GM20431 (cell line): ENCODE measurements around the gene C8A.

ENCODE experiments used
- in situ Hi-C: fragments of 300-500 bp; cut with MseI, MboI; formaldehyde crosslinking; loops from one replicate; pipeline ENCODE4 v1.15.0; 2020; ENCODE audit warnings: low sequenced_read_pairs; ENCODE audit not compliant: unreplicated experiment

Gene C8A

DNA sequence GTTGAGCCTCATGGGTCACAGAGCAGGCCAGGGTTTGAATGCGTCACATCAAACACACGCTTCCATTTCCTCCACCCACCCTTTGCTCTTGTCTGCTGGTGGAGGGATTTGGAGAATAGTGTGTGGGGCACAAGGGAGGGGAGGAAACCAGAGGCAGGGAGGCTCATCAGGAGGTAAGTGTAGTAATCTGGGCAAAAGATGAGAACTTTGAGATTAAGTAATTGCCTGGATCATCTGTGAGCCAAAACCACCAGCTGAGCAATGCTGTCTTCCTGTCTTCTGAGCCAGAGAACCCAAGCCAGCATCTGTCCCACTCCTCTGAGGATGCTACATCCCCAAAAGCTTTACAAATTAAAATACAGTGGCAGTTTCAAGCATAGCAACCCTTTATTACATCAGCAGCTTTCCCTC is 66.0 kb downstream of the C8A start:
- in situ Hi-C loops: no loop called here

DNA sequence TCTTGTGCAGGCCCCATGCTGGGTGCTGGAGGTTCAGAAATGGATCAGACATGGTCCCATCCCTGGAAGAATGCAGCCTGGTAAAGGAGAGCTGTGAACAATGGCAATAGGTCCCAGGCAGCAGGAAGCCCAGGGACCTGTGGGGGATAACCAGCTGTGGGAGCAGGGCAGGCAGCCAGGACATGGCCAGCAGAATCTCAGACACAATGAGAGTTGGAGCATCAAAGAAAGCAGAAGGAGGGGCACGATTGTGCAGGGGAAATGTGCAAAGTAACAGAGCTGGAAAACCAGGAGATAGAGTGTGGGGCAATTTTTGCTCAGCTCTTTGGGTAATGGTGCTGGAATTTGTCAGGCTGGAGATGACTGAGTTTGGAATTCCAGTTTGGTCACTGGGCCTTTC is 66.9 kb downstream of the C8A start:
- in situ Hi-C loops: no loop called here

DNA sequence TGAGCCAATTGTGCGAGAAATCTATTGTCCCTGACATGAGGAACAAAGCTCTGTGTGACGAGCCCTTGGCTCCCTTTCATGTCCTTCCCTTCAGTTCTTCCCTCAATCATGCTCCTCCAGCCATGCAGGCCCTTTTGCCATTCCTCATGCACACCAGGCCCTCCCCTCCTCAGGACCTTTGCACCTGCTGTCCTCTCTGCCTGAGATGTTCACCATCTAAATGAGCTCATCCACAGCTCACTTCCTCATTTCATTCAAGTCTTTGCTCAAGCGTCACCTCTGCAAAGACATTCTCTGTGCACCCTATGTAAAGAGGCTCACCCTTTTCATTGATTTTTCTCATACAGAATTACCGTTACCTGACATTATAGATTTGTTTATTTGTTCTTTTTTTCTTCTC is 67.5 kb downstream of the C8A start:
- in situ Hi-C loops: no loop called here

DNA sequence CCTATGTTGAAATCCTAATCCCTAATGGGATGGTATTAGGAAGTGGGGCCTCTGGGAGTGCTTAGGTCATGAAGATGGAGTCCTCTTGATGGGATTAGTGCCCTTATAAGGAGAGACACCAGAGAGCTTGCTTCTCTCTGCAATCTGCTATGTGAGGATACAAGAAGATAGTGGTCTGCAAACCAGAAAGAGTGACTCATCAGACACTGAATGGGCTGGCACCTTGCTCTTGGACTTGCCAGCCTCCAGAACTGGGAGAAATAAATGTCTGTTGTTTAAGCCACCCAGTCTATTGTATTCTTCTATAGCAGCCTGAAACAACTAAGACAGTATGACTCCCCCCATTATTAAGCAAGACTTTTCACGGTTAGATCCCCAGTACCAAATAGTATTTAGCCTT is 67.9 kb downstream of the C8A start:
- in situ Hi-C loops: no loop called here

DNA sequence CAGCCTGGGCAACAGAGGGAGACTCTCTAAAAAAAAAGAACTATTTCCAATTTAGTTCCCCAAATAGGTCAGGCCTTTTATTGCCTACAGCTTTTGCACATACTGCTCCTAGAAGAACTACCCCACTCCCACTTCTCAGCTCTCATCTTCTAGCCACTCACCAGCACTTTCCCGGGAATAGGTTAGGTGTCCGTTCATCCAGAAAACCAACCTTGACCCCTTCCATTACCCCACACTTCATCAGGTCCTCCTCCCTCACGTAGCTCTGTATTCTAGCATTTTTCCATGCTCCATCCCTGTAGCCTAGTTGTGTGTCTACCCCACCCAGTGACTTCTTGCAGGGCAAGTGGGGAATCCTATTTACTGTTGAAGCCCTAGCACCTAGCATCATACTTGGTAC is 68.6 kb downstream of the C8A start:
- in situ Hi-C loops: no loop called here

DNA sequence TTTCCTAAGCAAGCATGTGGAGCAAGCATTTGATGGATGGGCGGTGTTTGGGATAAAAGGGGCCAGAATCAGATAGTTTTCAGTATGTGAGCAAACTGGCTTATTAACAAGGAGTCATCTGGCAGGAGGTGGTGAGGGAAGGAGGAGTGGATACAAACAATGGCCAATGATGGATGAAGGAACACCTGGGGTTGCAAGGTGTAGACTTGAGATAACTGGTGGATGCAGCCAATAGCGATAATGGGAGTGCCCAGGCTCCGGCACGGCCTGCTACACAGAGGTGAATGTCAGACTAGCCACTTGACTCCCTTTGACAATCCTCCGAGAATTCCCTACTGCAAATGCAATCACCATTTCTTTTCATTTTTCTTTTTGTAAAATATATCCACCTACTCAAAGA is 69.5 kb downstream of the C8A start:
- in situ Hi-C loops: no loop called here

DNA sequence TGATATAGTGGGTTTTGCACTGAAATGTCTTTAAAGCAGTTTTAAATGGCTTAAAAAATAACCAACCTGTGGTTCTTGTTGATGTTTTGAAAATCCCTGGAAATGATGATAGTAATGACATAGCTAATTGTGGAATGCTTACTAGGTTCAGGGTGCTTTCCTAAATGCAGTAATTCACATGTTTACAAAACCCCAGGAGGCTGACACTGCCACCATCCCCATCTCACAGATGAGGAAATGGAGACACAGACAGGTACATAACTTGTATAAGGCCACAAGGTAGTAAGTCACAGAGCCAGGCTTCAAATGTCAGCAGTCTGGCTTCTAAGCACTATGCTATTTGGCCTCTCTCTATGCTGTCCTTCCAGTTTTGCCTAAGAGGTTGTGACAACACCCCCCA is 70.6 kb downstream of the C8A start:
- in situ Hi-C loops: no loop called here

DNA sequence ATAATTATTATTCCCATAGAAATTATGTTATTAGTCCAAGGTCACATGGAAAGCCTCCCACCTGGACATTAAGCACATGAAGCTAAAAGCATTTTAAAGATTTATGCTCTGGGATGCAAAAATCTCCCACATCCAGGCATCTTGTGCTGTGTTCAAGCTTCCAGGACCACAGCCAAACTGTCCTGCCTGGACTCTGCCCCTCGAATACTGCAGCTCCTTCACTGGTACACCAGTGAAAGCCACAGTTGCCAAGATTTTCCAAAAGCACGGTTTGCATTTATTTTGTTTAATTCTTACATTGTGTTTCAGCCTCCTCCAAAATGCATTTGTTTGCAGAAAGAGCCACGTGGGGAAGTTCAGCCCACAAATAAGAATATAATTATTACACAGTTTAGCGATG is 72.6 kb downstream of the C8A start:
- in situ Hi-C loops: no loop called here

DNA sequence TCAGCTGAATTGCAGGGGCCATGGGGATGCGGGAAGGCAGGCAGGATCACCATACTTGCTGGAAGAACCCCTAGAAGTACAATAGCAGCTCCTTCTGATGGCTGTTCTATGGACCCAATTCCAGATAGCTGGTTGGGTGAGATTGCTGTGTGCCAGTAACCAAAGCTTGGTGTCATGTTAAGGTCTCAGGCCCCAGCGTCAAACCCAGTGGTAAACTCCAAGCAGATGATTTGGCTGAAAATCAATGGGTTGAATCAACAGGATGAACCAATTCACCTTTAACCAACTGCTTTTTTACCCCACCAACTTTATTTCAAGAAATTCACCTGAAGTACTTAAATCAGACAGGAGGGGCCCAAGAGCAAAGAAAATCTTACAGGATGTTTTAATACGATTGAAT is 73.4 kb downstream of the C8A start:
- in situ Hi-C loops: no loop called here

DNA sequence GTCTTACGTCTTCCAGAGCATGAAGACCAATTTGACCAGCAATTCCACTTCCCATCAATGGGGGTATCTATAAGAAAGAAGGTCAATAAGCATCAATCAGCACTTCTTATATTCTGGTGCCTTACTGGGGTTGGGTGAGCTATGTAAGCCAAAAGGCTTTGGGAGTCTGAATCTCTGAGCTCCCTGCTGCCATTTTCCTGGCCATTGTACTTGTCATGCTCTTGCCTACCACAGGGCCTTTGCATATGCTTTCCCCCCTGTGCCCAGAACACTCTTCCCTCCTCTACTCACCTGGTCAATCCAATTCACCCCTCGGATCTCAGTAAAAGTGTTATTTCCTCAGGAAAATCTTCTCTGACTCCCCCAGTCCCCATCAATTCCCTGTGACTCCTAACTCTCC is 74.9 kb downstream of the C8A start:
- in situ Hi-C loops: no loop called here

DNA sequence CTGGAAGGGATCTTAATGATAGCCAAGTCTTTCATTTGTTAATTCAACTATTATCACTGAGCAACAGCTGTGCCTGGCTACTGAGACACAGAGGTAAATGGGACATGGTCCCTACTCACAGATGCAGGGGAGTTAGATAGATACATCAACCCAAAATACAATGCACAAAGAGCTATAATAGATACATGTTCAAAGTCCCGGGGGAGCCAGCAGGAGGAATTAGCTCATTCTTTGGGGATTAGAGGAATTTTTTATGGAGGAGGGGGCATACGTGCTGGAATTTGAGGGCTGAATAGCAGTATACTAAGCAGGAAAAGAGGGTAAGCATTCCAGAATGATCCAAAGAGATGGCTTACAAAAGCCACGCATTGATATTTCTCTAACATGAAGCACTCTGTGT is 76.6 kb downstream of the C8A start:
- in situ Hi-C loops: no loop called here

DNA sequence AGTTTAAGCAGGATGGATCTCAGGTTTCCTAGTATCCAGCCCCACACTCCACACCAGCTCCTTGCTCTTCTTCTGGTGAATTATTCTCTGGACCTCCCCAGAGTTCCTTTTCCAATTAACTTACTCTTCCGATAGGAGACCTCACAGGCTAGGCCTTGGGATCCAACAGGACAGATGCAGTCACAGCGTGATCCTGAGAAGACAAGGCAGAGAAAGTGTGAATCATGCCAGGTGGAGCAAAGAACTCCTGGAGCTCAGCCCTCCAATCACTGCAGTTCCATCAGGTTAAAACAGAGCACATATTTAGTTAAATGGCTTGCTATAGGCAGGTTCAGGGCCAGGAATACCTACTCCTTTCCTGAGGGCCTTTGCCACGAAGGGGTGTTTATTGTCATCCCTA is 77.1 kb downstream of the C8A start:
- in situ Hi-C loops: no loop called here

DNA sequence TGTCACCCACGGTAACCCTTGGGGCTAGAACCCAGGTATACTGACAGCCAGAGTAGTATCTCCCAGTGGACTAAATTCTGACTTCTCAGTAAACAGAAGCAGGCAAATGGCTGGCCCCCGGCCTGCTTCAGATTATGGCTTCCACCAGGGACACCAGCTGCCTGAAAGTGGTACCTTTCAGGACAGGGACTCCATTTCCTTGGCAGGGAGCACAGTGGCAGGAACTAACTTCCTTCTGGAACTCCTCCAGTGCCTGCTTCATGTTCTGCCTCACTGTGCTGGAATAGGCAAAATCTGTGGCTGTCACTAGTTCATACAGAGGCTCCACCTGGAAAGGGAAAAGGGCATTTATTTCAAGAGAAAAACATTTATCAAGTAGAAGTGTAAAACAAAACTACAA is 78.6 kb downstream of the C8A start:
- in situ Hi-C loops: no loop called here

DNA sequence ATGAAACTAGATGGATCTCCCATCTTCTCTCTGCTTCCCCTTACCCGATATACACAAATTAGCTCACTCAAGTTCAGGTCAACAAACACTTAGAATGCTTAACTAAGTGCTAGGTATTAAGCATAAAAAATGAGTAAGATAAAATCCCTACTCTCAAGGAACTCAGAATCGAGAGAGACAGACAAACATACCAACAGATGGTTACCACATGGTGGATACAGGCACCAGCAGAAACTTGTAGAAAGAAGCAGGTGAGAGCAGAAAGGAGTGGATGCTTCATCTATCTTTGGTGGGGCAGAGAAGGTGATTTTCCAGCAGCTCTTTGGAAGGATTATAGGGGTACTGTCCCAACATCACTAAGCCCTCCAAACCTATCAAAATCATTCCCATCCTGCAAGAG is 79.0 kb downstream of the C8A start:
- in situ Hi-C loops: no loop called here

DNA sequence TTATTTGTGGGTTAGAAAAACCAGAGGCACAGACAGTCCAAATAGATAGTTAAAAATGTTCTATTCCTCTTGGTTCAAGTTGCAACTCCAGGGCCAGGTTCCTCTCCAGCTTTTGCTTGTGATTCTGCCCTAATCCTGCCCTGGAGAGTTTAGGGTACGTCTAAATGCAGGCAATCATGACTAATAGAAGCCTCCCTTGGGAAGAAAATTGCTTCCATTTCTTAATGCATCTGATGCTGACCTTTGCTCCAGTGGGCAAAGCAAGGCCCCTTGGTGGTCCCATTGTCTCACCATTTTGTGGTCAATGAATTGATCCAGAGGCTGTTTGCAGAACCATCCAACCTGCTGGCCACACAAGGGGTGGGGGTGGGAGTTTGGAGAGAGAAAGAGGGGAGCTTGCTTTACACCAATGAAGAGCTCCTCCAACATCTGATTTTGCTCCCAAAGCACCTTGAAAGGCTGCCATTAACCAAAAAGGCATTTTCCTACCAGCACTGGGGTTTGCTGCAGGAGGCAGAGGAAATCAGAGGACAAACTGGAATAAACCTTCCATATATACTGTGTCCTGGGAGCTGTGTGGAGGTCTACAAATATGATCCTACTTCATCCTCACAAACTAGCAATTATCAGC is 79.9 kb downstream of the C8A start:
- in situ Hi-C loops: no loop called here

DNA sequence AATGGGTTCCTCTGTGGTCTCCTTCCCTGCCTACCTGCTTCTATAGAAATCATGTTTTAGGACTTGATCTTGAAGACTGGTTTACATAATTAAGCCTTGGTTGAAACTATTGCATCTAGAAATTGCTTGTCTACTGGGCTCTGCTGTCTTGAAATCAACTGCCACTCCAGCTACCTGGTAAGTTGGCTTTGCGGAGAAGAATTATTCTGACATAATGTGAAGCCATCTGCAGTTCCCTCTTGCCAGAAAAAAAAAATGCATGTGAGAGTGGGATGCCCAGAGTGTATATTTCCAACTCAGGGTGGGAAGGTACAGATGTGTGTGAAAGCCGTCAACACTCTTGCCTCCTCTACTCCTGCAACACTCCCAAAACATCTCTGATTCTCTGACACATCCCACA is 84.0 kb downstream of the C8A start:
- in situ Hi-C loops: no loop called here

DNA sequence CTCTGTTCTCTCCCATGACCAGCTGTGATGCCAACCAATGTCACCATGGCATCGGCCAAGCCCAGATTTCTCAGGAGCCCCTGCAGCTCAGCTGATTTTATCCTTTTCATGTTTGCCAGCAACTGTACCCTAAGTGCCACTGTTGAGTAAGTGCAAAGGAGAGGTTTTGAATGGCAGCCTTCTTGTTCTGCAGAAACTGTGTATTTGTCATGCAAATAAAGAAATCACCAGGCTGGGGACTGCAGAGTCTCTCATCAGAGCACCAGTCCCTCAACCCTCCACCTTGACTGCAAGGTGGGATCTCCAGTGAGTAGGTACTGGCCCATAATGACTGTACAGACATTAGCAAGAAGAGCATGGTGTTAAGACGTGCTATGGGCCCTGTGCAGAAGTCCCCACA is 84.6 kb downstream of the C8A start:
- in situ Hi-C loops: no loop called here

DNA sequence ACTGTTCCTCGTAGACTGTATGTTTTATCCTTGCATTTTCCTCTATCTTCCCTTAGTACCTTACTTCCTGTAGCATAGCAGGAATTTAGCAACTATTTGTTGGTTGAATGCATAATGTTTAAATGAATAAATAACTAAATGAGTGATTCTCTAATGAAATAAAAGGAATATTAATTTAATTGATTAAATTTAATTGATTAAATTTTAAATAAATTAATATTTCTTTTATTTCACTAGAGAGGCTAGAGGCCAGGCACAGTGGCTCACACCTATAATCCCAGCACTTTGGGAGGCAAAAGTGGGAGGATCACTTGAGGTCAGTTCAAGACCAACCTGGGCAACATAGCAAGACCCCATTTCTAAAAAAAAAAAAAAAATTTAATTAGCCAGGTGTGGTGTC is 85.4 kb downstream of the C8A start:
- in situ Hi-C loops: no loop called here

DNA sequence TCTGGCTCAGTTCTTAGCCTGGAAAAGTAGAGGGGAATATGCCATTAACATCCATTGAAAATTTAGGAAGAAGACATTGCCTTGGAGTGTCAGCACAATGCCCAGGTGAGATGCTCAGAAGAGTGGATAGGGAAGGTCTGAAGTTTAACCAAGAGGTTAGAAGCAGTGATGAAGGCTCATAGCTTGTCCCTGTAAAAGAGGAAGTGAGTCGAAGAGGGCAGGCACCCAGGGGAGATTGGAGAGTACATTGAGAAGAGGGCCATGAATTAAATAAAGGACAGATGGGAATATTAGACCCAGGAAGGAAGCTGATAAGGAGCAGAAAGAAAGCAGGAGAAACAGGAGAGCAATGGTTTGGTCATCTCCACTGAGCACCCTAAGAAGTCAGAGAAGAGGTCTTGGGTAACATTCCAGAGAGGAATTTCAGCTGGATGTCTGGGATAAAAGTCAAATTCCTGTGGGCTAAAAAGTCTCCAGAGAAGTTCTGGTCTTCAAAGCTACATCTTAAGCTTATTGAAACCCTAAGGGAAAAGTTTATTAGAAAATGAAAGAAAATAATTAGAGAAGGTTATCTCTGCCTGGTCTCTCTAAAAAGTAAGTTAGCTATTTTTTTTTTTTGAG is 93.9 kb downstream of the C8A start:
- in situ Hi-C loops: no loop called here

DNA sequence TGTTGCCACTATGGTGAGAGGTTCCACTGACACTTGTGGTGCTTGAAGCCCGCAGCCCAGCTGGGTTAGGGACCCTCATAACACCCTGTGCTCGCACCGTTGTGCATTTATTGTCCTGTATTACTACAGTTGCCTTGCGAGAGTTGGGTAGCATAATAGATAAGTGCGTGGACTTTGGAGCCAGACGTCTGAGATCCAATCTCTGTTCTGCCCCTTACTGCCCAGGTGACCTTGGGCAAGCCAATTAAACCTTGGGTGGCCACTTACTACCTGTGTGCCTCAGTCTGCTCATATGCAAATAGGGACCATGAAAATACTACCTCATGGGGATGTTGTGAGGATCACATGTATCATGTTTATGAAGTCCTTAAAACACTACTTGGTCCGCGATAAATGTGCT is 97.9 kb downstream of the C8A start:
- in situ Hi-C loops: no loop called here

DNA sequence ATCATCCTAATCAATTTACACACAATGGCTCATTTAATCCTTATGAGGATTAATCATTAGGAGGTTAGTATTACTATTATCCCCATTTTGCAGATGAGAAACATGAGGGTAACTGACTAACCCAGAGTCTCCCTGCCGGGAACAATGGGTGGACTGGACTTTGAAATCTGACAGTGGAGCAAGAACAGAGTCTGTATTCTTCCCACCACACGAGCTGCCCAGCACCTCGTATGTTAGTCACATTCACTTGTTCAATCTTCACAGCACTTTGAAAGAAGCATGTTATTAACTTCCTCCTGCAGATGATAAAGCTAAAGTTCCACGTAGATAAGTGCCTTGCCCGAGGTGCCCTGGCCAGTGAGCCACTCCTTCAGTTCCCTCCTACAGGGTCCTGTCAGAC is 98.8 kb downstream of the C8A start:
- in situ Hi-C loops: no loop called here

DNA sequence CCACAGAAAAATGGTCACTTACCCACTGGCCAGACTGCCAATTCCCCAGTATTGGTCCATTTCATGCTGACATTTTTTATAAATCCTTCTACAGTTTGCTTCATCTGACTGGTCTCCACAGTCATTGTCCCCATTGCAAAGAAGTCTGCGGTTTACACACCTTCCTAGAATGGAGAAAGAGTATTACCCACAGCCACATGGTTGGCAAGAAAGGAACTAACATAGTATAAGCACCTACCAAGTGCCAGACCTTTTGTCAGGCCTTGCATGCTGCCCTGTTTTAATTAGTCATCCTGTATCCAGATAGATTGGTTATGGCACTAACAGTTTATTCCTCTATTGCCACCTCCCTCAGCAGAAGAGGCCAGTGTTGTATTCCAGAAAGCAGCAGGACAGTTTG is 100.1 kb downstream of the C8A start:
- in situ Hi-C loops: no loop called here
